OCI-LY7 (cell line): ENCODE measurements around the gene SUPT5H.

Experiments used
- CTCF ChIP-seq: fragments of 200-600 bp; sonication (generic); conservative IDR thresholded peaks from 2 replicates; pipeline ENCODE4 v1.5.1; 2014; ENCODE audit warnings: mild to moderate bottlenecking, antibody characterized with exemption, low read length, moderate library complexity, mixed read lengths
- EZH2phosphoT487 ChIP-seq: fragments of 200-600 bp; sonication (generic); IDR thresholded peaks from 2 replicates; pipeline ENCODE4 v1.6.1; 2018; ENCODE audit warnings: low read depth, borderline replicate concordance, mild to moderate bottlenecking, mixed run types, antibody characterized with exemption, low read length, moderate library complexity, mixed read lengths

GRCh38 chr19:39518458-39518857 is 73.1 kb downstream of the SUPT5H start:
- TF ChIP-seq CTCF (no peak), EZH2phosphoT487 (no peak)
